Activated gamma-delta T cell treated with anti-CD3 and anti-CD28 coated beads, Interleukin-2, amount 50 U/mL, for 16 hours (primary cell): ENCODE measurements around the gene PLXNC1.

Experiments used
- DNase-seq: peaks from one replicate; pipeline ENCODE4 v3.0.0-alpha.2; 2020; ENCODE audit warnings: low read depth

The PLXNC1 gene

GRCh38 chr12:94157981-94158411 lies 9.6 kb downstream of the PLXNC1 start:
- no peak for DNase-seq

- no peak for DNase-seq
Measured at GRCh38 chr12:94158666-94159065, 10.3 kb downstream of the PLXNC1 start.

- no peak for DNase-seq
Measured at GRCh38 chr12:94162108-94162507, 13.7 kb downstream of the PLXNC1 start.

- no peak for DNase-seq
Measured at GRCh38 chr12:94163850-94164249, 15.5 kb downstream of the PLXNC1 start.

GRCh38 chr12:94165138-94165537 lies 16.8 kb downstream of the PLXNC1 start:
- DNase-seq, result no peak

- DNase-seq, result no peak
Measured at GRCh38 chr12:94165670-94166364, 17.4 kb downstream of the PLXNC1 start.

- DNase-seq, result no peak
Measured at GRCh38 chr12:94167071-94167755, 18.8 kb downstream of the PLXNC1 start.

GRCh38 chr12:94167756-94168416 lies 19.5 kb downstream of the PLXNC1 start:
- no peak for DNase-seq

- no peak for DNase-seq
Measured at GRCh38 chr12:94169495-94169894, 21.1 kb downstream of the PLXNC1 start.

GRCh38 chr12:94169966-94170689 lies 21.8 kb downstream of the PLXNC1 start:
- DNase-seq, result no peak

- DNase-seq, result no peak
Measured at GRCh38 chr12:94170690-94171594, 22.6 kb downstream of the PLXNC1 start.

GRCh38 chr12:94171595-94171930 lies 23.2 kb downstream of the PLXNC1 start:
- DNase-seq, result no peak

- no peak for DNase-seq
Measured at GRCh38 chr12:94172031-94172430, 23.7 kb downstream of the PLXNC1 start.

- no peak for DNase-seq
Measured at GRCh38 chr12:94172973-94173372, 24.6 kb downstream of the PLXNC1 start.

GRCh38 chr12:94173660-94174265 lies 25.4 kb downstream of the PLXNC1 start:
- no peak for DNase-seq

GRCh38 chr12:94174576-94174975 lies 26.2 kb downstream of the PLXNC1 start:
- no peak for DNase-seq

- DNase-seq, result no peak
Measured at GRCh38 chr12:94175763-94176668, 27.6 kb downstream of the PLXNC1 start.

GRCh38 chr12:94178054-94178453 lies 29.7 kb downstream of the PLXNC1 start:
- no peak for DNase-seq

- DNase-seq, result no peak
Measured at GRCh38 chr12:94178882-94179281, 30.5 kb downstream of the PLXNC1 start.

GRCh38 chr12:94179723-94180122 lies 31.3 kb downstream of the PLXNC1 start:
- DNase-seq, result no peak
